ENCODE results near the gene HSDL2. TPM values are rescaled to one million over a fixed set of nuclear protein-coding genes. Genes with fewer than 3 reads are reported as not detected.
A peak's percentile ranks its signal among the peaks of the same experiment; 100 is the strongest.
"Not testable (repeated sequence)": the region's sequence is repeated elsewhere in the genome, so short reads cannot be mapped to it uniquely, and the experiment has no call there.

Gene HSDL2
- total RNA-seq, 6 experiments from 2014 or later: 65.8 to 96.8 (median 79.8) TPM

GRCh38 chr9:112366591-112366990 lies 13.3 kb upstream of the HSDL2 start:
- H3K9me3 ChIP-seq: no peaks in the 10 kb centered on the region
- DNase-seq (no peak), ATAC-seq (peak; percentile 23 to 60 (median 54))
- no peaks in the 10 kb centered on the region for H3K36me3 ChIP-seq
- H3K4me3 ChIP-seq: no peak overlapping the region
- no peaks in the 10 kb centered on the region for H3K4me1 ChIP-seq
- intact Hi-C loops (cut with DNase I): loop anchor here in 1 of 2 donors (10.0 kb wide), 1 partner anchor 252 kb away; no protein-coding TSS in a partner anchor
- no peak overlapping the region for H3K27ac ChIP-seq
- 29% methylated on average over 1 of the region's 3 CpGs for WGBS (ENCODE audit: insufficient coverage, low coverage, low lambda C conversion rate, missing lambda C conversion rate)
- TF ChIP-seq POLR2A (IDR thresholded peaks at IDR 0.05) (no peak), CTCF (IDR thresholded peaks at IDR 0.05) (peak; percentile 16 to 43 (median 33))
- H3K27me3 ChIP-seq: no peaks in the 10 kb centered on the region

GRCh38 chr9:112367465-112367864 lies 12.4 kb upstream of the HSDL2 start:
- no peaks in the 10 kb centered on the region for H3K27me3 ChIP-seq
- no peak overlapping the region for H3K4me3 ChIP-seq
- no peak overlapping the region for H3K27ac ChIP-seq
- DNase-seq (no peak), ATAC-seq (no peak)
- no peaks in the 10 kb centered on the region for H3K36me3 ChIP-seq
- TF ChIP-seq POLR2A (IDR thresholded peaks at IDR 0.05) (no peak), CTCF (IDR thresholded peaks at IDR 0.05) (no peak)
- no peaks in the 10 kb centered on the region for H3K9me3 ChIP-seq
- H3K4me1 ChIP-seq: no peaks in the 10 kb centered on the region
- intact Hi-C loops (cut with DNase I): loop anchor here in 1 of 2 donors (10.0 kb wide), 1 partner anchor 253 kb away; no protein-coding TSS in a partner anchor

- Histone ChIP-seq H3K27me3 (no peaks in the 10 kb centered on the region), H3K36me3 (no peaks in the 10 kb centered on the region), H3K4me3 (no peak overlapping the region), H3K9me3 (no peaks in the 10 kb centered on the region), H3K4me1 (no peaks in the 10 kb centered on the region), H3K27ac (no peak overlapping the region)
- no peak for ATAC-seq
- WGBS (ENCODE audit: insufficient coverage, low coverage, low lambda C conversion rate, missing lambda C conversion rate): no CpG with 5 or more reads among the region's 1 CpG
- TF ChIP-seq POLR2A (IDR thresholded peaks at IDR 0.05) (no peak), CTCF (IDR thresholded peaks at IDR 0.05) (no peak)
- no peak for DNase-seq
- intact Hi-C loops (cut with DNase I): loop anchor here in 1 of 2 donors (10.0 kb wide), 1 partner anchor 255 kb away; no protein-coding TSS in a partner anchor
Observed at GRCh38 chr9:112369817-112370216, 10.1 kb upstream of the HSDL2 start.

GRCh38 chr9:112371060-112371459 lies 8.8 kb upstream of the HSDL2 start:
- no peak overlapping the region for H3K4me3 ChIP-seq
- no peaks in the 10 kb centered on the region for H3K36me3 ChIP-seq
- no peaks in the 10 kb centered on the region for H3K27me3 ChIP-seq
- H3K27ac ChIP-seq: no peak overlapping the region
- WGBS (ENCODE audit: insufficient coverage, low coverage, low lambda C conversion rate, missing lambda C conversion rate): 93% methylated on average over 1 of the region's 1 CpG
- ATAC-seq (no peak), DNase-seq (no peak)
- no peaks in the 10 kb centered on the region for H3K4me1 ChIP-seq
- H3K9me3 ChIP-seq: no peaks in the 10 kb centered on the region
- TF ChIP-seq CTCF (IDR thresholded peaks at IDR 0.05) (no peak), POLR2A (IDR thresholded peaks at IDR 0.05) (no peak)
- intact Hi-C loops (cut with DNase I): no loop called here

- H3K27me3 ChIP-seq; H3K27ac ChIP-seq; H3K4me3 ChIP-seq; intact Hi-C loops (cut with DNase I); ATAC-seq; H3K36me3 ChIP-seq; DNase-seq; H3K9me3 ChIP-seq: not testable (repeated sequence)
- WGBS (ENCODE audit: insufficient coverage, low coverage, low lambda C conversion rate, missing lambda C conversion rate): 83% methylated on average over 1 of the region's 2 CpGs
- peaks cover 0 to 15% (median 7%) of the 10 kb centered on the region in 4 donors for H3K4me1 ChIP-seq
Observed at GRCh38 chr9:112373666-112374065, 6.2 kb upstream of the HSDL2 start.

GRCh38 chr9:112374232-112374631 lies 5.7 kb upstream of the HSDL2 start:
- intact Hi-C loops (cut with DNase I); H3K9me3 ChIP-seq; H3K27ac ChIP-seq; ATAC-seq; H3K36me3 ChIP-seq; DNase-seq; H3K4me3 ChIP-seq; H3K27me3 ChIP-seq: not testable (repeated sequence)
- peaks cover 0 to 15% (median 7%) of the 10 kb centered on the region in 4 donors for H3K4me1 ChIP-seq
- WGBS (ENCODE audit: insufficient coverage, low coverage, low lambda C conversion rate, missing lambda C conversion rate): no CpG with 5 or more reads among the region's 2 CpGs
